Hepatocyte (in vitro differentiated cells): ENCODE measurements around the gene GALNT14.

ENCODE experiments used
- EZH2 ChIP-seq: fragments of 200-600 bp; sonication (generic); IDR thresholded peaks from 2 replicates; pipeline ENCODE4 v1.6.1; 2016; ENCODE audit warnings: antibody characterized with exemption, mild to moderate bottlenecking, borderline replicate concordance
- EZH2phosphoT487 ChIP-seq: fragments of 200-600 bp; sonication (generic); IDR thresholded peaks from one replicate; pipeline ENCODE4 v1.6.1; 2018; ENCODE audit warnings: antibody characterized with exemption, mild to moderate bottlenecking, low read depth, moderate library complexity; ENCODE audit not compliant: unreplicated experiment, severe bottlenecking
- TF ChIP-seq, protein P1 (sequence below): fragments of 200-600 bp; sonication (generic); IDR thresholded peaks from 2 replicates; pipeline ENCODE4 v1.5.1; 2016; ENCODE audit warnings: antibody characterized with exemption, mild to moderate bottlenecking; ENCODE audit not compliant: poor library complexity

DNA sequence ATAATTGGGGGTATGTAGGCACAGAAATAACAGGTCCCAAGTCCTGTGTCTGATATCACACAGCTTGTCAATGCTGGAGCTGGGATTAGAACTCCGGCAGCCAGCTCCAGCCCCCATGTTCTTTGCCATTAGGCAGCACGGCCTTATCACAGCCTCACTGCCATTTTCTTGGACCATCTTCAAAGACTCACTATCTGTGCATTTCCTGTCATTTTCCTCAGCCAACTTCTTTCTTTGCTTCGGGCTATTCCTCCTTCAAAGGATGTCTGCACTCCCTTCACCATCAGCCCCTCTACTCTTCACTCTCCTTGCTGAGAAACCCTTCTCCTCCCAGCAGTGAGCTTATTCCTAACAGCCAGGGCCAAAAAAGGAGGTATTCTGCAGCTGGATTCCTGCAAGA is 139.6 kb downstream of the GALNT14 start:
- TF ChIP-seq, protein P1, sequence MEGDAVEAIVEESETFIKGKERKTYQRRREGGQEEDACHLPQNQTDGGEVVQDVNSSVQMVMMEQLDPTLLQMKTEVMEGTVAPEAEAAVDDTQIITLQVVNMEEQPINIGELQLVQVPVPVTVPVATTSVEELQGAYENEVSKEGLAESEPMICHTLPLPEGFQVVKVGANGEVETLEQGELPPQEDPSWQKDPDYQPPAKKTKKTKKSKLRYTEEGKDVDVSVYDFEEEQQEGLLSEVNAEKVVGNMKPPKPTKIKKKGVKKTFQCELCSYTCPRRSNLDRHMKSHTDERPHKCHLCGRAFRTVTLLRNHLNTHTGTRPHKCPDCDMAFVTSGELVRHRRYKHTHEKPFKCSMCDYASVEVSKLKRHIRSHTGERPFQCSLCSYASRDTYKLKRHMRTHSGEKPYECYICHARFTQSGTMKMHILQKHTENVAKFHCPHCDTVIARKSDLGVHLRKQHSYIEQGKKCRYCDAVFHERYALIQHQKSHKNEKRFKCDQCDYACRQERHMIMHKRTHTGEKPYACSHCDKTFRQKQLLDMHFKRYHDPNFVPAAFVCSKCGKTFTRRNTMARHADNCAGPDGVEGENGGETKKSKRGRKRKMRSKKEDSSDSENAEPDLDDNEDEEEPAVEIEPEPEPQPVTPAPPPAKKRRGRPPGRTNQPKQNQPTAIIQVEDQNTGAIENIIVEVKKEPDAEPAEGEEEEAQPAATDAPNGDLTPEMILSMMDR: no peak
- TF ChIP-seq EZH2phosphoT487: no peak
- TF ChIP-seq EZH2: no peak
